ENCODE measurements around the gene ADAMTS2. TPM values are rescaled to one million over a fixed set of nuclear protein-coding genes. Genes with fewer than 3 reads are reported as not detected.

Gene ADAMTS2
- total RNA-seq, 1 donor from 2014 or later = 25.3 TPM

DNA sequence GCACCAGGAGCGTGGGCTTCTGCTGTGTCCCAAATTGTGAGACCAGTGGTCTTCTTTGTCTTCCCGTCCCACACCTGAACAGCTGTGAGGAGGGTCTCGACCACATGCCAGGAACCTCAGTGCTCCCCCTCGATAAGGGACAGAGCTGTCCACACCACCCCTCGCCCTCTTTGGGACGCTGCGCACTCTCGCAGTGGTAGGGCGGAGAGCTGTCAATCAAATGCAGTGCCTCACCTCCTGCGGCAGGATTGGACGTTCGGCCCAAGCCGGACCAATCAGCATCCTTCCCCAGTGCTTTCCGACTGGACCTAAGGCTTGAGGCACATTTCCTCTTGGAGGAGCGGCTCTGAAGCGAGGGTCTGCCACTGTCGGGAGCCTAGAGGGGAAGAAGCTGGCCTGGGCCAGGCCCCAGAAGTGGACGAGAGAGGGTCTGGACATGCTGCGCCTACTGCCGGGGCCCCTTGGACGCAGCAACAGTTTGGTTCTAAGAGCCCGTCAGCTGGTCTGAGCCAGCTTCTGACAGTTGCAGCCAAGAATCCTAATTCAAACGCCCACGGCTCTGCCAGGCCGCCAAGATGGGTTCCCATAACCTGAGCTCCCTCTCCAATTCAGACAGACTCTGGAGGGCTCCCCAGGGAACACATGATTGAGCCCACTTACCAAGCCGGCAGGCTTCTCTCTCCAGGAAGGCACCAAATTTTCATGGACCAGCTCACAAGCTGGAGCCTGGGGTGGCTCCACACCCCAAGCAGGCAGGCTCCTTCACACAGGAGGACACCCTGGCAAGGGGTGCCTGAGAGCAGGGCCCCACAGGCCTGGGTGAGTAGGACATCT lies 28.1 kb upstream of the ADAMTS2 start:
- intact Hi-C loops (cut with DNase I) = no loop called here
- DNase-seq (ENCODE audit: low spot score) (peak; percentile 36), ATAC-seq (no peak)

DNA sequence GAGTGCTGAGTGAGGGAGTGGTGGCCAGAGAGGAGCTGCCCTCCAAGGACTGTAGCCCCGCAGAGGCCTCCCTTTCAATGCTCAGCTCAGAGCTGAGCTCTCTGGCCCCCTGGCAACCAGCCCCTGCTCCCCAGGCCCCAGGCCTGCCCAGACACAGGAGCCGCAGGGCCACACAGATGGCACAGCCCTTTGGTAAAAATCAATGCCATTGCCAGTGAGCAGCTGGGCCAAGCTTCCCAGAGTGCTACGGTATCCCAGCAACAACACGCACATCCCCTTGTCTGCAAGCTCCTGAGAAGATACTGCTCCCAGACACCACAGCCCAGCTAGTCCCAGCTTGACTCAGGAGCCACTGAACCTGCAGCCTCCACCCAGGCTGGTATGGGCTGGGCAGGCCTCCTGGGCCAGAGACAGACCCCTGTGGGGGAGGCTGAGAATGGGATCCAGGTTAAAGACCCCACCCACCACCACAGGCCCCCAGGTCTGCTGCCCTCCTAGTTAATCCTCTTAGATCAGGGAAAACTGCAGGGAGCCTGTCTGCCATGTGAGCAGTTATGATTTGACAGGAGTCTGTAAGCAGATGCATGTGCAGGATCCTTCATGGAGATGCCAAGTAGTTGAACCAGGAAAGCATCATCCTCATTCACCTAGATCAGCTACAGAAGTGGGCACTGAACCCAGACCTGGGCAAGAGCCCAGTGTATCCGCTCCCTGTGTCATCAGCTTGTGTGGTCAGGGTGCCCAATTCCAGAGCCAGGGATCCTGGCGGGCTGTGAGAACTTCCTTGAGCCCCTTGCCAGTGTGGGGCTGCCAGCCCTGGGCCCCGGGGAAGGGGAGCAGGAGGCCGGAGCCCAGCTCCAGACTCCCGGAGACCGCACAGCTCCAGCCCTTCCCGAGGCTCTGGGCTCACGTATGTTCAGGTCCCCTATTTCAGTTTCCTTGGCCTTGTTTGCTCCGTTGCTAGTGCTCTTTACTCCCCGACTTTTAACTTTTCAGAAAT lies 26.7 kb upstream of the ADAMTS2 start:
- intact Hi-C loops (cut with DNase I) = no loop called here
- ATAC-seq = no peak
- DNase-seq (ENCODE audit: low spot score) = peak; percentile 26

DNA sequence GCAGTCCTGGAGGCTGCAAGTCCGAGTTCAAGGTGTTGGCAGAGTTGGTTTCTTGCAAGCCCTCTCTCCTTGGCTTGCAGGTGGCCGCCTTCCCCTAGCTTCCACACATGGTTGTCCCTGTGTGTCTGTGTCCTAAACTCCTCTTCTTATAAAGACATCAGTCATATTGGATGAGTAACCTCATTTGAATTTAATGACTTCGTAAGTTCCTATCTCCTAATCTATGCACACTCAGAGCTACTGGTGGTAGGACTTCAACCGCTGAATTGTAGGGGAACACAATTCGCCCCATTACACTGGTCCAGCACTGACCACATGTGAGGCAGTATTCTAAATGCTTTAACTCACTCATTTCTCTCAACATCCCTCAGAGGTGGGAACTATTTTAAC lies 25.9 kb upstream of the ADAMTS2 start:
- ATAC-seq = no peak
- DNase-seq (ENCODE audit: low spot score) = no peak
- intact Hi-C loops (cut with DNase I) = no loop called here

DNA sequence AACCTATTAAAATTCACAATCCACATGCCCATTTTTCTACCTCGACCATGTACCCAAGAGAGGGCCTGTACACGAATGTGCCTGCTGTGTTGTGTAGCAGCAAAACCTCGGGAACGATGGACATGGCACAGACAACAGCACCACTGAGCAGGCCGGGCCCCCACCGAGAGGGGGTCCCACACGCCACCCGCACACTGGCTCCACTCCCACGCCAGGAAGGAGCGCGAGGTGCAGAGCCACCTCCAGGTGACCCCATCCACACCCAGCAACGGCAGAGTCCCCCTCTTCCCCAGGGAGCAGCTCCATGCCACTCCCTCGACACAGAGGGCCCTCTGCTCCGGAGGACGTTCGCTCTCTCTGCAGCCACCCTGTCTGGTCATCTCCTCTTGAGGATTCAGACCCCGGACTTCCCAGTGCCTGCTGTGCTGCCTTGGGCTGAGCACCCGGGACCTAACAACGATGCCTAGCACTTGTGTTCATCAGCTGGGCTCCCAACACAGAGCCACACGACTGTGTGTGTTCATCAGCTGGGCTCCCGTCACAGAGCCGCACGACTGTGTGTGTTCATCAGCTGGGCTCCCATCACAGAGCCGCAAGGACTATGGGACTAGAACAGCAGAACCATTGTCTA lies 25.3 kb upstream of the ADAMTS2 start:
- ATAC-seq (no peak), DNase-seq (ENCODE audit: low spot score) (no peak)
- intact Hi-C loops (cut with DNase I) = no loop called here

DNA sequence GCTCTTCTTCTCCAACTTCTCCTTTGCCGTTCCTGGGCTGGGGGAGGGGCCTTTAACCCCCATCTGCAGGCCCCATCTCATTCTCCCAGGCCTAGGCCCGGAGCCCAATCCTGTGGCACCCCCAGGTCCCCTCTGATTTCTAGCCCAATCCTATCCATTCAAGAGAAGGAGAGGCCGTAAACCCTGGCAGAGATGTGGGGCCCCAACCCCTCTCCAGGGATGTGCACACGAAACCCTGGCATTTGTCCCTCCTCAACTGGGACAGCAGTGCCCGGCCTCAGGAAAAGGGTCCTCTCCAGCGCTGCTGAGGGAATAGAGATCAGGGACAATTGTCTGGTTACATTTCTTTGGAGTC lies 24.2 kb upstream of the ADAMTS2 start:
- DNase-seq (ENCODE audit: low spot score) = no peak
- no peak for ATAC-seq
- intact Hi-C loops (cut with DNase I) = no loop called here

DNA sequence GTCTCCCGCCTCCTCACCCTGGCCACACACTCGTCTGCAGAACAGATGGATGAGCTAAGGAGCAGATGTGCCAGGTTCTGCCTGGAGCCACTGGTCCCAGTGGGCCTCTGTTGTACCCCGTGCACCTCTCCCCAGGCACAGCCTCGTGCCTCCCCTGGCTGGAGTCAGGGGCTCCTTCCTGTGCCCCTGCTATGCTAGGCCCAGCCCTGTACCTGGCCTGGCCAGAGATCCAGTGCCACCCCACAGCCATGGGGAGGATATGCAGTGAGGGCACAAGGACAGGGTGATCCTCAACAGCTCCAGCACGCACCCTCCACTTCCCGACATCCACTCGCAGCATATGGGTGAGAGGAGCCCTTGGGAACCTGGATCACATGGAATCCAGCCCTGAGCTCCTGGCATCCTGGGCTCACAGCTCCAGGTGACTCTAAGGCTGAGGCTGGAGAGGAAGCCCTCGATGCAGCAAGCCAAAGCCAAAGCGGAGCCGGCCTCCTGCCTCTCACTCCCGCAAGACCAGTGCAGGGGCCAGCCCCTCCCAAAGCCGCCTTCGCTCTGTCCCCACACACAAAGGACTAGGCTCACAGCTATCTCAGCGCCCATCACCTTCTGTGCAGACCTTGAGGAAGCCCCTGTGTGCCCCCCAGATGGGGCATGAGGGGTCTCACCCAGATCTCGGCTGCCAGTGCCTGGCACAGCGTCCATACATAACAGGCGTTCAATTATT lies 23.7 kb upstream of the ADAMTS2 start:
- intact Hi-C loops (cut with DNase I) = no loop called here
- no peak for ATAC-seq
- no peak for DNase-seq (ENCODE audit: low spot score)

DNA sequence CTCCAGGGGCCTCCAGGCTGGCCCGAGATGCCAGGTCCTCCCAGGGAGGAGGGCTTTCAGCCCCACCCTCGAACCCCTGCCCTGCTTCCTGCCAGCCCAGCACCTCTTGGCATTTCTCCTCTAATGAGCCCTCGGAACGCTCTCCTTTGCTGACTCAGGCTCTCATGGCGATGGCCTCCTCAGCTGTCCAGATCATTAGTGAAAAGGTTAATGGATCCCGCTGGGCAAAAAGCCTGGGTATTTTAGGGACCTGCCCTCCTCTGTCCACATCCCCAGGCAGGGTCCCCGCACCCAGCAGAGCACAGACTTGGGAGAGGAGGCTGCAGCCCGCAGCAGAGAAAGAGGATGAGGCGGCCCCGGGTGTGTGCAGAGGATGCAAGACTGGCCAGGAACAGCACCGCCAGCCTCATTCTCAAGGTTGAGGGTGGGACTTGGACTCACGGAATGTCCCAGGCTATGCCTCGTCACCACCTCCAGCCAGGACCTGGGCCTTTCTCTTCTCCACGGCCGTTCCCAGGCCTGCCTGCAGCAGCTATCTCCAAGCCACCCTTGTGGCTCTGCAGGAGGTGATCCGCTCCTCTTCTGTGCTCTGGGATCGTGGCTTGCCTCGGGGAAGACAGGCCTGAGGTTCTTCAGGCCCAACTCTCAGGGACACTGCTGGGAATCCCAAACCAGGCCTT lies 23.0 kb upstream of the ADAMTS2 start:
- ATAC-seq = no peak
- intact Hi-C loops (cut with DNase I) = no loop called here
- no peak for DNase-seq (ENCODE audit: low spot score)

DNA sequence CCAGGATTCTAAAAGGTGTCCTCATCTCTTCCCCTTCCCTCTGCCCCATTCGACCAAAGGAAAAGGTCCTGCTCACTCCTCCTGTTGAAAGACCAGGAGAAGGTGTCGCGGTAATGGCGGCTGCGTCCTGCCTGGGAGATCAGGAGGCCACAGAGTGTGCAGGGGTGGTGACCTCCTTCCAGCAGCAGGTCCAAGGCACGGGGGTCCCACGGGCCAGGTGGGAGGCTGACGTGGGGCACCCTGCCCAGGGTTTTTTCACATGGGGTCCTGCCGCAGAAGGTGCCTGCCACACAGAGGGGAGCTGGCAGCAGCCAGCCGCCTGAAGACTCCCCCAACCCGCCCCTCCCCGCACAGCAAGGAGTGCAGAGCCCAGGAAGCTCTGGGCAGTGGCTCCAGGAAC lies 22.2 kb upstream of the ADAMTS2 start:
- no peak for ATAC-seq
- DNase-seq (ENCODE audit: low spot score) = no peak
- intact Hi-C loops (cut with DNase I) = no loop called here

DNA sequence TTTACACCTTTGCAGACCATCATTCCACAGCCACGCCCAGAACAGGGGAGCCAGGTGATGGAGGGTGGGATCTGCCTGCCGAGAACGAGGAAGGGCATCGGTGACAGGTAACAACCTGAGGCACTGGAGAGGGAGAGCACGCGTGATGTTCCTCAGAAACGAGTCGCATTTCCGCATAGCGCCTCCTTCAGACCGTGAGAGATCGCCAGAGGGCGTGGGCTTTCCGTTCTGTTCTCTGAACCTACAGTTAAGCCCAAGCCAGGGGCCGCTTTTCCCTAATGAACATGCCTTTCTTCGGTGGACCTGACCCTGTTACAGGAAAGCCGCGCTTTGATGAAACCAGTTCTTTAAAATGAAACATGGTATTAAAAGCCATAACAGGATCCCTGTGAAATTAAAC lies 17.1 kb upstream of the ADAMTS2 start:
- ATAC-seq (no peak), DNase-seq (ENCODE audit: low spot score) (no peak)
- intact Hi-C loops (cut with DNase I) = no loop called here

DNA sequence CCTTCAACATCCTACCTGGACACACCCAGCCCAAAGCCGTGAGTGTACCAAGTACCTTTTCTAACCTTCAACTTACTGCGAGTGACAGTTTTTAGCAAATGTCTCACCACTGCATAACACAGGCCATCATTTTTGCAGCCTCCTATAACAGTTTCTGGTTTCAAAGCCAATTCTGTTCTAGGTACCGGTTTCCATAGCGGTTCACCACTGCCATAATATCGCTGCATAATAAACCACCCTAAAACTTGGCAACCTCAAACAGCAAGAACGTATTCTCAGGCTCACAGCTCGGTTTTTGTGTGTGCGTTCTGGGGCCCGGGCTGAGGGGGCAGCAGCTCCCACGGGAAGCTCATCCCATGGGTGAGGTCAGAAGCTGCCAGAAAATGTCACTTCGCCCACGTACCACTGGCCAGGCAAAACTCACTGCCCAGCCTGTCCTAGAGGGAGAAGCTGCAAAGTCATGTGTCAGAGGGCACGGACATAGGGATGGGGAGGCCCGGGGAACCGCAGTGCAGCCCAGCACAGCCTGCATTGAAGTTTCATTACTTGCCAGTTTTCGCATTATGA lies 15.9 kb upstream of the ADAMTS2 start:
- peak; percentile 34 for ATAC-seq
- DNase-seq (ENCODE audit: low spot score) = no peak
- intact Hi-C loops (cut with DNase I) = no loop called here

DNA sequence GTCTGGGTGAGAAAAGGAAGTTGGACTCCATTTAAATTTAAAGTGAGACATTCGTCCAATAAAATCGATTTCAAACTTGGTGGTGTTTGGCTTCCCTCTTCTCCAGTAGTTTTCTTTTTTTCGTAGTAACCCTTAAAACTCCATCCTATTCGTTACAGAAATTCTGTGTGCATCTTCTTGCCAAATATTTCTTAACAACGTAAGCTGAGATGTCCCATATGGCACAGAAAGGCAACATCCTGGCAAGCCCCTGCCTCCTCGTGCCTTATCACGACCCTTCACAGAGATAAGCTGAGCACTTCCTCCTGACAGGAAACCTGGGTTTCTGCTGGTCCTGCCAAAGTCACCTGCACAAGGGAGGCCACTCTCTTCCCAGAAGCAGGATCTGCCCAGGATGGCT lies 11.8 kb upstream of the ADAMTS2 start:
- DNase-seq (ENCODE audit: low spot score) (no peak), ATAC-seq (no peak)
- intact Hi-C loops (cut with DNase I) = no loop called here

DNA sequence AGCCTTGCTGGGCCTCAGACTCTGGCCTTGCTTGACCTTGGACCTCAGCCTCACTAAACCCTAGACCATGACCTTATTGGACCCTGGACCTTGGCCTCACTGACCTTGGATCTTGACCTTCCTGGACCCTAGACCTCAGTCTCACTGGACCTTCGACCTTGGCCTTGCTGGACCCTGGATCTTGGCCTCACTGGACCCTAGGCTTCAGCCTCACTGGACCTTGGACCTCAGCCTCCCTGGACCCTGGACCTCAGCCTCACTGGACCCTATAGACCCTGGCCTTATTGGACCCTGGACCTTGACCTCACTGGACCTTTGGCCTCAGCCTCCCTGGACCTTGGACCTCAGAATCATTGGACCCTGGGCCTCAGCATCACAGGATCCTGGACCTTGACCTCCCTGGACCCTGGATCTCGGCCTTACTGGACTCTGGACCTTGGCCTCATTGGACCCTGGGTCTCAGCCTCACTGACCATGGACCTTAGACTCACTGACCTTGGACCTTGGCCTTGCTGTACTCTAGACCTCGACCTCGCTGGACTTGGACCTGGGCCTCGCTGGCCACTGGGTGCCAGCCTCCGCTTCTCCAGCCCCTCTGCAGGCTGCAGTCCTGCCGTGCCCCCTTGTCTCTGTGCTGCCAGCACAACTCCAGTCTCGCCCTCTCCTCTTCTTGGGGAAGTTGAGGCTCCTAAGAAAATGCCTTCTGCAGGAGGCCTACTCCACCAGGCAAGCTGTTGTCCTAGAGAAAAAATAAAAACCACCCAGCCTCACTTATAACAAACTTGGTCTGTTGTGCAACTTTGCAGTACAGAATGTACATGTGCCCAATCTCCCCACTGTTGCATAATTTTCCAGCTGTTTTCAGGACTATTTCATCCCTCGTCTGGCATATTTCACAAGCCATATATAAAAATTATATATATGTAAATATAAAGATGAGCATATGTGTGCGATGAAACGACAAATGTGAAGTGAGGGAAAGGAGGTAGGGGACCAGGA lies 11.0 kb upstream of the ADAMTS2 start:
- ATAC-seq (peak; percentile 77), DNase-seq (ENCODE audit: low spot score) (no peak)
- intact Hi-C loops (cut with DNase I) = no loop called here

DNA sequence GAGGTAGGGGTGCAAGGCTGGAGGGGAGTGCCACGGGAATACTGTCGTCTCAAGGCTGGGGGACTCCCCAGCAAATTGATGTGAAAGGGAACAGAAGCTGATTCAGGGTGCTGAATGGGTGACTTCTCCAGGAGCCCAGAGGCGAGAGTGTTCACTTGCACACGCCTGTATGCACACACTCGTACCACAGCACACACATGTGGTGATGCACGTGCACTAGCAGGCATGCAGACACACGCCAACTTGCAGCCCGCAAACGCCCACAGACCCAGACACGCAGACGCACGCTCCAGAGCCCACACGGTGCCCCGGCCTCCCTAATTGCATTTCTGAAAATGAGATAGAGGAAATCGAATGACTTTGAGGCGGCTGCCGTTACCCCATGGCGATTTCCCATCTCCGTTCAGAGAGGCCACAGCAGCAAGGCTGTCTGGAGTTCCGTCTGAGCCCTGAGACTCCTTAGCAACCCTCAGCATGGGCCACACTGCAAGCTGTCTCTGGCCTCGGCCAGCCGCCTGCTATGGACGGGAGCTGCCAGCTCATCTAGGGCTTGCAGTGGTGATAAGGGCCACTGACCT lies 9.1 kb upstream of the ADAMTS2 start:
- ATAC-seq (no peak), DNase-seq (ENCODE audit: low spot score) (no peak)
- intact Hi-C loops (cut with DNase I) = no loop called here

DNA sequence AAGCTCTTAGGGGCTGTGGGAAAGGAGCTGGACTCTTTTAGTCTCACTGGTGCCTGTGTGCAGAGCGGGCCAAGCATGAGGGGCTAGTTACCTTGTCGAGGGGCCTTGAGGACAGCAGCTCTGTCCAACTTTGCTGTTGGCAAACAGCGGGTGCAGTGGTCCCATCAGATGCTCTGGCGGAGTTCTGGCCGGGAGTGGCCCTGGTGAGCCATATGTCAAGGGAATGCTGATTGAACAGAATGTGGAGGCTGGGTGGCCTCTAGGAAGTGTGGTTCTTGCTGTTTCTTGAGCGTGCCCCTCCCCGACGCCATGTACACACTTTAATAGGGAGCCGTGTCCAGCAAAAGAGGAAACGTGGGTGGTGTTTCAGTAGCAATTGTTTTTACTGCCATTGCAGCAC lies 3.6 kb upstream of the ADAMTS2 start:
- intact Hi-C loops (cut with DNase I) = loop anchor here (10.0 kb wide), 1 partner anchor 184 kb away; no protein-coding TSS in a partner anchor
- ATAC-seq (no peak), DNase-seq (ENCODE audit: low spot score) (no peak)

DNA sequence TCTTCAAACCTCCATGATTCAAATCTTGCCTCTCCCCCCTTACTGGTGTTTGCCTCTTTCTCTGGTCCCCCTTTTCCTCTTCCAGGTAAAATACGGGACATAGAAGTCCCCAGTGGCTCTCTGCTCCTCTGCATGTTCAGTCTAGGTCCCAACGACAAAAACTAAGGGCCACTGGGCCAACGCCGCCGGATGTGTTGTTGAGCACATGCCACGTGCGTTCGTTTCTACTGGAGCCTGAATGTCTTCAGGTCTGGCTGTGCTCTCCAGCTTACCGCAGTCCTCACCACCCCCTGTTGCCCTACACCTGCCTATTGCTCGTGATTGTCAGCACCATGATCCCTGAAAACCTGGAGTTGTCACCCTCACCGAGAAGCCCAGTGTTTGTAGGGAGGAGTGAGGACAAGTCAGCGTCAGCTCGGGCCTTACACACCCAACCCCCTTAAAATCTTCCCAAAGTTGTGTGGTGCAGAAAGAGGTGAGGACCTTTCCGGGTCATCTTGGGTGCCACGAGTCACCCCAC lies 2.8 kb upstream of the ADAMTS2 start:
- no peak for ATAC-seq
- intact Hi-C loops (cut with DNase I) = loop anchor here (10.0 kb wide), 1 partner anchor 183 kb away; no protein-coding TSS in a partner anchor
- DNase-seq (ENCODE audit: low spot score) = no peak

DNA sequence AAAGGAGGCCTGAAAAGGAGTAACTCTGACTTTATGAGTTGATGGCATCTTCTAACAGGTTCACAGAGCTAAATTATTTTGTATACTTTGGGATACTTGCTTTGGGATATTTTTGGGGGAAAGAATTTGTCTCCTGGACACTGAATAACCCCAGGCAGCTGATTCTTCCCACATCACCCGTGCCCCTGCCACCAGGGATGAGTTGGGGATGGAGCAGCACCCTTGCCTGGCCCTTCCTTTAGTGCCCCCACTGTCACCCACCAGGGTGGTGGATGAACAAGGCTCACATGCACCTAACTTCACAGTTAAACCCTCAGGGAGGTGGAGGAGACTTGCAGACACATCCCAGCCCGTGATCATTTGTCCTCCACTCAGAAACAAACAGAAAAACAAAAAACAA lies 2.3 kb upstream of the ADAMTS2 start:
- intact Hi-C loops (cut with DNase I) = loop anchor here (10.0 kb wide), 1 partner anchor 183 kb away; no protein-coding TSS in a partner anchor
- no peak for DNase-seq (ENCODE audit: low spot score)
- ATAC-seq = no peak

All from sciatic nerve (tissue), 2 donors.